Erythroblast (primary cell): ENCODE measurements around the gene DNAJC1.

ENCODE experiments used
- GATA1 ChIP-seq: IDR thresholded peaks from 2 replicates; pipeline ENCODE4 v1.6.1; 2011; ENCODE audit warnings: low read depth, mild to moderate bottlenecking, control low read depth, low read length, moderate library complexity
- POLR2A ChIP-seq: IDR thresholded peaks from 2 replicates; pipeline ENCODE4 v1.6.1; 2011; ENCODE audit warnings: mild to moderate bottlenecking, low read length

DNA sequence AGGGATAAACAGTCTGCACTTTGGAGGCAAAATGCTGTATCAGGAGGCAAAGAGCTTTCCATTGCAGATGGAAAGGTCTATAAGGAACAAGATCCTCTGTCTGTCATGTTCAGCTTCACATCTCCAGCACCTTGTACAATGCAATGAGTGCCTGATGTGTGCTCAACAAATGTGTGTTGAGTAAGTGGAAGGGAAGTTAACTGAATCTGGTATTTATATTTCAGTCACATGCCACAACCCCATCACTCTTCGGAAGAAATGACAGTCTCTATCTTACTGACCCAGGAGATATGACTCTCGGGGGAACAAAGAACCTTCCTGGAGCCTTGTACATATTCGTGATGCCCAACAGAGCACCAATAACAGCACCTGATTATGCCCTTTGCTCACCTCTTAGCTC lies 20.0 kb upstream of the DNAJC1 start:
- no peak for TF ChIP-seq POLR2A
- no peak for TF ChIP-seq GATA1
